OCI-LY3 (cell line): ENCODE results near the gene TAS1R2.

Experiments used
- CTCF ChIP-seq: fragments of 200-600, 300-600 bp; sonication (generic); IDR thresholded peaks from 2 replicates; pipeline ENCODE4 v1.5.1; 2014; ENCODE audit warnings: antibody characterized with exemption, low read length, low read depth
- EZH2phosphoT487 ChIP-seq: fragments of 200-600 bp; shearing (Covaris generic); IDR thresholded peaks from 2 replicates; pipeline ENCODE4 v1.6.1; 2018; ENCODE audit warnings: antibody characterized with exemption, mixed run types, low read depth

GRCh38 chr1:18856435-18856834, 3.0 kb downstream of the TAS1R2 start:
- TF ChIP-seq CTCF: no peak
- TF ChIP-seq EZH2phosphoT487: no peak
